ENCODE data around the gene SUMF2. TPM values are rescaled to one million over a fixed set of nuclear protein-coding genes. Genes with fewer than 3 reads are reported as not detected.
"Not testable (repeated sequence)": the region's sequence is repeated elsewhere in the genome, so short reads cannot be mapped to it uniquely, and the experiment has no call there.

SUMF2 gene
- total and polyA plus RNA-seq, 2 of the 13 experiments (the other 11 are each of a cell fraction or from before 2014, with no cell fraction given): 48.9 to 54.4 TPM

GRCh38 chr7:56063882-56064625 lies at the start of gene SUMF2 (continued):
- TF ChIP-seq KLF11 (CRISPR knock-in tag; IDR thresholded peaks at IDR 0.05) (peak; percentile 59; the same call in 1 of the 2 replicates), SRSF1 (optimal IDR thresholded peaks at IDR 0.05; ENCODE audit: low read depth, low read length) (peak; percentile 19), ZEB1 (IDR thresholded peaks at IDR 0.05; ENCODE audit: insufficient replicate concordance, low read depth) (no peak), RCOR2 (CRISPR knock-in tag; IDR thresholded peaks at IDR 0.05) (no peak), PCBP1 (IDR thresholded peaks at IDR 0.05; ENCODE audit: borderline replicate concordance, low read depth, low read length) (no peak), BHLHE40 (IDR thresholded peaks at IDR 0.05; ENCODE audit: low read length) (no peak), ZNF567 (CRISPR knock-in tag; IDR thresholded peaks at IDR 0.05; ENCODE audit: borderline replicate concordance) (no peak)
- TF ChIP-seq, protein P1, sequence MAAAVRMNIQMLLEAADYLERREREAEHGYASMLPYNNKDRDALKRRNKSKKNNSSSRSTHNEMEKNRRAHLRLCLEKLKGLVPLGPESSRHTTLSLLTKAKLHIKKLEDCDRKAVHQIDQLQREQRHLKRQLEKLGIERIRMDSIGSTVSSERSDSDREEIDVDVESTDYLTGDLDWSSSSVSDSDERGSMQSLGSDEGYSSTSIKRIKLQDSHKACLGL (CRISPR knock-in tag; IDR thresholded peaks at IDR 0.05): peak; percentile 96

DNA sequence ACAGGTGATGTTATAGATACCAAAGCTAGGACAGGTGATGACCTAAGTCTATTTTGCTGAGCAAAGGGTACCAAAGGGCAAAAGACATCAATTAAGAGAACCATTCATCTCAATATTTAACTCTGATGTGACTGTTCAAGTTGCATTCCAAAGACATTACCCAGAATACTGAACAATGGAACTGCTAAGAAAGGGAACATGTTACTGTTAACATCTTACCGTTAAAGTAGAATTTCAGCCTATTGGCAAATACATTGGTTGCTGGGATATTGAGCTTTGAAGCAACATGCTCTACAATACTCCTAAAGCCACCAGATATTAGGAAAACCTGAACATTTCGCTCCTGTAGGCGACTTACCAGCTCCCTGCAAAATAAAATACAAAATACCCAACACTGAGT lies 47.1 kb upstream of the SUMF2 start:
- POLR2A ChIA-PET; DNase-seq (ENCODE audit: low spot score); H3K27ac ChIP-seq (ENCODE audit: extremely low read length, insufficient read depth, low read length); FAIRE-seq; H3K9ac ChIP-seq (ENCODE audit: insufficient read depth, low read depth, low read length); ATAC-seq; H3K4me3 ChIP-seq (replicated peaks in 1 of 3; ENCODE audit: insufficient read depth in 1 of 3, low read depth in 2 of 3, low read length in 3 of 3); H3K27me3 ChIP-seq (ENCODE audit: control insufficient read depth in 1 of 2, insufficient read depth in 2 of 2, low read length in 2 of 2); intact Hi-C loops (cut with micrococcal nuclease; ENCODE audit: unreplicated experiment); H3K9me3 ChIP-seq (ENCODE audit: low read length); H4K20me1 ChIP-seq (ENCODE audit: insufficient read depth, low read length); in situ Hi-C loops (cut with HindIII; ENCODE audit: extremely low pct_ligation_motif_present, low pct_unique_long_range_greater_than_20kb); H3K79me2 ChIP-seq (ENCODE audit: insufficient read depth, low read length); H2AFZ ChIP-seq (ENCODE audit: low read length); CTCF ChIA-PET (ENCODE audit: low intra/inter-chr PET ratio, low total read pairs); H3K4me2 ChIP-seq (ENCODE audit: low read depth, low read length): not testable (repeated sequence)
- TSS peak; percentile 41 for BruUV-seq (replicated peaks)
- WGBS (ENCODE audit: low lambda C conversion rate): 79% methylated on average over 3 of the region's 3 CpGs
- H3K36me3 ChIP-seq (replicated peaks in 1 of 2; ENCODE audit: control insufficient read depth in 1 of 2, insufficient read depth in 2 of 2, low read length in 2 of 2): peaks cover 16 to 66% of the 10 kb centered on the region in 2 experiments
- H3K4me1 ChIP-seq (ENCODE audit: insufficient read depth, low read length): peaks cover 14% of the 10 kb centered on the region; the same call in 1 of the 2 replicates

Measured in HepG2 (cell line).